OCI-LY3 (cell line): ENCODE measurements around the gene PLXDC2.

Source experiments
- H2AFZ ChIP-seq: fragments of 200-600, 300-600 bp; shearing (Covaris generic); 2 replicates; pipeline ENCODE4 v1.6.0; 2014; ENCODE audit warnings: antibody characterized with exemption, low read depth, low read length
- H3K27ac ChIP-seq: fragments of 200-600, 300-600 bp; sonication (generic); 2 replicates; pipeline ENCODE4 v1.5.1; 2014; ENCODE audit warnings: mild to moderate bottlenecking, low read length, moderate library complexity, mixed read lengths
- H3K27me3 ChIP-seq: fragments of 200-600, 300-600 bp; sonication (generic); 2 replicates; pipeline ENCODE4 v1.6.1; 2014; ENCODE audit warnings: low read depth, low read length, mixed read lengths
- H3K36me3 ChIP-seq: fragments of 200-600, 300-600 bp; sonication (generic); replicated peaks from 2 replicates; pipeline ENCODE3; 2014; ENCODE audit warnings: low read depth, low read length, mixed read lengths
- H3K4me1 ChIP-seq: fragments of 300-600, 200-600 bp; sonication (generic); 2 replicates; pipeline ENCODE4 v1.6.1; 2014; ENCODE audit warnings: low read length, mixed read lengths
- H3K4me2 ChIP-seq: fragments of 200-600, 300-600 bp; sonication (generic); 2 replicates; pipeline ENCODE4 v1.6.1; 2014; ENCODE audit warnings: low read length, mixed read lengths
- H3K4me3 ChIP-seq: fragments of 300-600, 200-600 bp; sonication (generic); 2 replicates; pipeline ENCODE4 v1.5.1; 2014; ENCODE audit warnings: antibody characterized with exemption, mild to moderate bottlenecking, low read length, moderate library complexity
- H3K79me2 ChIP-seq: fragments of 300-600, 200-600 bp; shearing (Covaris generic); 2 replicates; pipeline ENCODE4 v1.6.1; 2014; ENCODE audit warnings: mild to moderate bottlenecking, low read length, mixed read lengths
- H3K9ac ChIP-seq: fragments of 300-600, 200-600 bp; shearing (Covaris generic); 2 replicates; pipeline ENCODE4 v1.6.0; 2014; ENCODE audit warnings: mild to moderate bottlenecking, low read length, moderate library complexity
- H3K9me3 ChIP-seq: fragments of 200-600, 300-600 bp; shearing (Covaris generic); 2 replicates; pipeline ENCODE4 v1.6.1; 2014; ENCODE audit warnings: low read length, mixed read lengths; ENCODE audit not compliant: insufficient read depth
- H4K20me1 ChIP-seq: fragments of 200-600, 300-600 bp; sonication (generic); 2 replicates; pipeline ENCODE4 v1.6.1; 2016; ENCODE audit warnings: low read length, mixed read lengths; ENCODE audit not compliant: insufficient read depth
- EZH2phosphoT487 ChIP-seq: fragments of 200-600 bp; shearing (Covaris generic); IDR thresholded peaks from 2 replicates; pipeline ENCODE4 v1.6.1; 2018; ENCODE audit warnings: antibody characterized with exemption, mixed run types, low read depth
- TF ChIP-seq, protein P1 (sequence below): fragments of 200-600, 300-600 bp; sonication (generic); IDR thresholded peaks from 2 replicates; pipeline ENCODE4 v1.5.1; 2014; ENCODE audit warnings: antibody characterized with exemption, low read length, low read depth

Gene PLXDC2

DNA sequence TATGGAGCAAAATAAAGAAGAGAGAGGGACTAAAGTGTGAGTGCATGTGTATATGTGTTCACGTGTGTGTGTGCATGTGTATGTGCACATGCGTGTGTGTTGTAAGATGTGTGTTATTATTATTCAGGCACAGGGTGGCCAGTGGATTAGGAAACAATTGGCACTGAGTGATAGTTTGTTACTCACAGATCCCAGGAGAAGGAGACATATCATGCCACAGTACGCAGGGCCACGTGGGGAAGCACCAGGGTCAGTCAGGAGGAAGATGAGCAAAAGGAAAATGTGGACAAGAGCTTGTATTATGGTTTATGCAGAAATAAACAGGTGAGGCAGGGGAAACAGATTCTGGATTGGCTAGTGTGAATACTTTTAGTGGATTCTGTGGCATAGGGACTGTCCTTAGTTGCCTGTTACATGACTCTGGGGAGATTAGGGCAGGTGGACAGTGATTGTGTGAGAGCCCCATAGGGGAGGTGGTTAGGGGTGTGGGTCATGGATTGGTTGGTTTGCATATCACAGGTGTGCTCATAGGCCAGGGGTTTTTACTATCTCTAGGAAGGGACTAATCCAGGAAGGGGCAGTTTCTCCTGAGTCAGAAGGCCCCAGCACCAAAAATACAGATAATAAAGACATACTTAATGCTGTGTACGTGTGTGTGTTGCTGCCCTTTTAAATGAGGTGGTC is 90.0 kb downstream of the PLXDC2 start:
- Histone ChIP-seq H3K27ac (no peak overlapping the region), H2AFZ (no peak overlapping the region), H3K4me1 (no peaks in the 10 kb centered on the region), H3K9me3 (no peaks in the 10 kb centered on the region), H3K79me2 (no peaks in the 10 kb centered on the region), H3K9ac (no peak overlapping the region), H4K20me1 (no peaks in the 10 kb centered on the region), H3K27me3 (no peaks in the 10 kb centered on the region), H3K4me3 (no peak overlapping the region), H3K4me2 (no peak overlapping the region), H3K36me3 (no peaks in the 10 kb centered on the region)
- TF ChIP-seq EZH2phosphoT487, result no peak
- TF ChIP-seq, protein P1, sequence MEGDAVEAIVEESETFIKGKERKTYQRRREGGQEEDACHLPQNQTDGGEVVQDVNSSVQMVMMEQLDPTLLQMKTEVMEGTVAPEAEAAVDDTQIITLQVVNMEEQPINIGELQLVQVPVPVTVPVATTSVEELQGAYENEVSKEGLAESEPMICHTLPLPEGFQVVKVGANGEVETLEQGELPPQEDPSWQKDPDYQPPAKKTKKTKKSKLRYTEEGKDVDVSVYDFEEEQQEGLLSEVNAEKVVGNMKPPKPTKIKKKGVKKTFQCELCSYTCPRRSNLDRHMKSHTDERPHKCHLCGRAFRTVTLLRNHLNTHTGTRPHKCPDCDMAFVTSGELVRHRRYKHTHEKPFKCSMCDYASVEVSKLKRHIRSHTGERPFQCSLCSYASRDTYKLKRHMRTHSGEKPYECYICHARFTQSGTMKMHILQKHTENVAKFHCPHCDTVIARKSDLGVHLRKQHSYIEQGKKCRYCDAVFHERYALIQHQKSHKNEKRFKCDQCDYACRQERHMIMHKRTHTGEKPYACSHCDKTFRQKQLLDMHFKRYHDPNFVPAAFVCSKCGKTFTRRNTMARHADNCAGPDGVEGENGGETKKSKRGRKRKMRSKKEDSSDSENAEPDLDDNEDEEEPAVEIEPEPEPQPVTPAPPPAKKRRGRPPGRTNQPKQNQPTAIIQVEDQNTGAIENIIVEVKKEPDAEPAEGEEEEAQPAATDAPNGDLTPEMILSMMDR, result no peak

DNA sequence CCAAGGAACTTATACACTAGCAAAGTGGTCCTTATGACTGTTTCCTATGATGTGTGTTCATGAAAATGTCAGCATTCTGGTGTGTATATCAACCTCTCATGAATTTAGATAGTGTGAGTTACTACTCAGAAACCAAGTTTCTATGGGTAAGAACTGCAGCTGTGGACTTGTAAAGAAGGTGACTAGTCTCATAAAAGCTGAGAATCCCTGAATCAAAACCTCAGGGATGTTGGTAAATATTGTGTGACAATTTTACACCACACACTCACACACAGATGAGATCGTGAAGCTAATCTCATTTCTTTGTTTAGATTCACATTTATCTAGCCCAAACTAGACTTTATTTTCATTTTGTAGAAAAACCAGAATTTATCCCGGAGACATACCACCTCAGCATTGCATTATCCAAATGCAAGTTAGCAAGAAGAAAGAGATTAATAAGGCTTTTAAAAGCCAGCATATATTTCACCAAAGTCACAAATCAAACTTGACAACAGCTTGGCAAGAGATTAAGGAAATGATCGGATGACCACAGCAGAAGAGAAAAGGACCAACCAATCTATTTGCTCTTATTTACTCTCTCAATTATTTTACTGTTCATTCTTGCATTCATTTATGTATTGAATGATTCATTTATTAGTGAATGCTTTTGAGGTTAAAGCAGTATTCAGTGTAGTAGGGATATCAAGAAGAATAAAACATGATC is 92.9 kb downstream of the PLXDC2 start:
- H3K79me2 ChIP-seq, result no peaks in the 10 kb centered on the region

DNA sequence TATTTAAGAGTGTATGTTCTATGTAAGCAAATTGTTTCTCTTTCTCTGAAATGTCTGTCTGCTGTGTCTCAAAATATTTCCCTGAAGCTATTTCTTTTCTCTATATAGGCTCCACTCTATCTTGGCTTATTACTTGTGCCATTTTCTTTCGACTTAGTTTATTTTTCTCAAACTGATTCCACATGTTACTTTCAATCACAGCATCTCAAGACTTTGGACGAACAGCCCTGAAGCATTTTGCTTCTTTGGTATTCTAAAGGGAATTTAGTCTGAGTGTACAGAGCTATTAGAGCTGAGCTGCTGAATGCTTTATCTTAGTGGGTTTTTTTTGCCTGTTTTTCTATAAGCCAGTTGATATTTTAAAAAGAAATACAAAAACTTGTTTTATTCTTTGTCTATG is 95.7 kb downstream of the PLXDC2 start:
- no peaks in the 10 kb centered on the region for H3K9me3 ChIP-seq
- H3K4me2 ChIP-seq, result no peak overlapping the region
- H3K27me3 ChIP-seq, result no peaks in the 10 kb centered on the region
- H3K4me1 ChIP-seq, result no peaks in the 10 kb centered on the region
- no peaks in the 10 kb centered on the region for H3K36me3 ChIP-seq
- H4K20me1 ChIP-seq, result no peaks in the 10 kb centered on the region
- no peak overlapping the region for H3K9ac ChIP-seq
- no peak overlapping the region for H3K4me3 ChIP-seq
- TF ChIP-seq EZH2phosphoT487, result no peak
- TF ChIP-seq, protein P1, result no peak
- no peak overlapping the region for H3K27ac ChIP-seq
- H2AFZ ChIP-seq, result no peak overlapping the region
- no peaks in the 10 kb centered on the region for H3K79me2 ChIP-seq

More for the DNA sequence above, 92.9 kb downstream of the PLXDC2 start:
- Histone ChIP-seq H3K4me2 (no peak overlapping the region), H4K20me1 (no peaks in the 10 kb centered on the region), H3K9ac (no peak overlapping the region), H3K9me3 (no peaks in the 10 kb centered on the region), H3K27ac (no peak overlapping the region), H3K4me1 (no peaks in the 10 kb centered on the region), H3K4me3 (no peak overlapping the region), H2AFZ (no peak overlapping the region), H3K36me3 (no peaks in the 10 kb centered on the region), H3K27me3 (no peaks in the 10 kb centered on the region)
- TF ChIP-seq, protein P1, result no peak
- TF ChIP-seq EZH2phosphoT487, result no peak

DNA sequence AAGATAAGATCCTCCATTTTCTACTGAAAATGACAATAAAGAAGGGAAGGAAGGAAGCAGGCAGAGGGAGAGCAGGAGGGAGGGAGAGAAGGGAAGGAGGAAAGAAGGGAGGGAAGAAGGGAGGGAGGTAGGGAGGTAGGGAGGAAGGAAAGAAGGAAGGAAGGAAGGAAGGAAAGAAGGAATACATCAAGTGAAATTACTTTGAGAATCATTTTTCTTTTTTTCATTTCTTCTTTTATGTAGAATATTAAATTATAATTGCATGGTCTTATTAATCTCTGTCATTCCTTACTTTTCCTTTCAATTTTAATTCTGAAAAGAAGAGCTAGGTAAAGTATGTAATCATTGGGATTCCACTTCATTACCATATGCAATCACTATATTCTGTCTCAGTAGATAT is 97.8 kb downstream of the PLXDC2 start:
- TF ChIP-seq, protein P1, result no peak
- TF ChIP-seq EZH2phosphoT487, result no peak
- Histone ChIP-seq H3K27ac (no peak overlapping the region), H3K9ac (no peak overlapping the region), H3K79me2 (no peaks in the 10 kb centered on the region), H3K36me3 (no peaks in the 10 kb centered on the region), H2AFZ (no peak overlapping the region), H4K20me1 (no peaks in the 10 kb centered on the region), H3K9me3 (no peaks in the 10 kb centered on the region), H3K4me2 (no peak overlapping the region), H3K27me3 (no peaks in the 10 kb centered on the region), H3K4me3 (no peak overlapping the region), H3K4me1 (no peaks in the 10 kb centered on the region)
